SJCRH30 (cell line): ENCODE data around the gene PTCD2. TPM values are rescaled to one million over a fixed set of nuclear protein-coding genes. Genes with fewer than 3 reads are reported as not detected.

Experiments used
- total RNA-seq: library from RNA; depleted of rRNA; stranded (reverse); fragments of >200 nt; shearing (Covaris generic); gene quantifications from 2 replicates; pipeline ENCODE4 v1.2.3, GENCODE V29; 2014; rRNA removed

Gene PTCD2
- total RNA-seq, 1 experiment from 2014 or later, result 12.7 TPM

Other genes starting within 250 kb of the PTCD2 start
- 19.0 and 19.2 TPM in 2 replicates for gene MAP1B, start 212.9 kb upstream of the PTCD2 start, total RNA-seq
- 98.5 and 105 TPM in 2 replicates for gene MRPS27, start 133 bp upstream of the PTCD2 start, total RNA-seq
- 0.12 and 0.25 TPM in 2 replicates for gene ZNF366, start 187.0 kb downstream of the PTCD2 start, total RNA-seq